NCI-H146 treated with DMSO at 0.1 percent for 48 hours (cell line): ENCODE results near the gene PKP2.

ENCODE experiments used
- DNase-seq: peaks from one replicate; lab custom pipeline; 2025; ENCODE audit not compliant: unreplicated experiment; lab: John Stamatoyannopoulos, UW

Gene PKP2

DNA sequence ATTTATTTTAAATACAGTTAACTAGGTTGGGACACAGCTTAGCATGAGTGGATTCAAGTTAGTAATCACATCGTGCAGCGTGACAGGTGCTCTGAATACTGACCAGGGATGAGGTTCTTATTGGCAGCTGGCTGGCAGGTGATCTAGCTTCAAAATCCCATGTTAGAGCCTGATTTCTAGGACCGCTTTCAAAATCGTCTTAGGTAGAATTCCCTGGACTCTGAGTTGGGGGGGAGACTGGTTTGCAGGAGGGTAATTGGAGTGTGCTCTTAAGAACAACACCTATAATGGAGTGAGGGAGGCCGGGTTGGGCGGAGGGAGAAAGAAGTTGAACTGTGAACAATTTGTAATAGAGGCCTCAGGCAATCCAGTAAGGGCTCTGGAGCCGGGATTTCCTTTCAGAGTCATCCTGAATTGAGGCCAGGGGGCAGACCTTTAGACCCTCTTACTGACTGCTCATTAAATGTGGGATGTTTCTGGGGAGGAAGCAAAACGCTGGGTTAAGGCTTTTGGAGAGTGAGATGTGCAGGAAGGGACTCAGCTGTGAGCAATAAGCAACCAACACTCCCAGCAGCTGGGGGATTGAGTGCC, 140.0 kb downstream of the PKP2 start:
- DNase-seq = peak; percentile 65

GRCh38 chr12:32755654-32756475, 140.7 kb downstream of the PKP2 start, which contains the start of gene YARS2:
YARS2 (minus strand) TSS chr12:32755897; CDS start chr12:32755874, 23 bp downstream.
- DNase-seq = peak; percentile 98

- DNase-seq = peak; percentile 91
These were observed 141.4 kb downstream of the PKP2 start for GRCh38 chr12:32755051-32755653.

- no peak for DNase-seq
These were observed 142.5 kb downstream of the PKP2 start for GRCh38 chr12:32754111-32754510.

GRCh38 chr12:32753605-32754004, 143.0 kb downstream of the PKP2 start:
- no peak for DNase-seq

GRCh38 chr12:32743264-32743663, 153.3 kb downstream of the PKP2 start:
- DNase-seq = no peak

- DNase-seq = no peak
These were observed 154.4 kb downstream of the PKP2 start for GRCh38 chr12:32742133-32742532.
